DMS 273 (cell line): ENCODE measurements around the gene ANKRD11.
"Not testable (repeated sequence)": the region's sequence is repeated elsewhere in the genome, so short reads cannot be mapped to it uniquely, and the experiment has no call there.

Experiments used
- DNase-seq: peaks from one replicate; lab custom pipeline; 2025; ENCODE audit not compliant: unreplicated experiment; lab: John Stamatoyannopoulos, UW

ANKRD11 gene

DNA sequence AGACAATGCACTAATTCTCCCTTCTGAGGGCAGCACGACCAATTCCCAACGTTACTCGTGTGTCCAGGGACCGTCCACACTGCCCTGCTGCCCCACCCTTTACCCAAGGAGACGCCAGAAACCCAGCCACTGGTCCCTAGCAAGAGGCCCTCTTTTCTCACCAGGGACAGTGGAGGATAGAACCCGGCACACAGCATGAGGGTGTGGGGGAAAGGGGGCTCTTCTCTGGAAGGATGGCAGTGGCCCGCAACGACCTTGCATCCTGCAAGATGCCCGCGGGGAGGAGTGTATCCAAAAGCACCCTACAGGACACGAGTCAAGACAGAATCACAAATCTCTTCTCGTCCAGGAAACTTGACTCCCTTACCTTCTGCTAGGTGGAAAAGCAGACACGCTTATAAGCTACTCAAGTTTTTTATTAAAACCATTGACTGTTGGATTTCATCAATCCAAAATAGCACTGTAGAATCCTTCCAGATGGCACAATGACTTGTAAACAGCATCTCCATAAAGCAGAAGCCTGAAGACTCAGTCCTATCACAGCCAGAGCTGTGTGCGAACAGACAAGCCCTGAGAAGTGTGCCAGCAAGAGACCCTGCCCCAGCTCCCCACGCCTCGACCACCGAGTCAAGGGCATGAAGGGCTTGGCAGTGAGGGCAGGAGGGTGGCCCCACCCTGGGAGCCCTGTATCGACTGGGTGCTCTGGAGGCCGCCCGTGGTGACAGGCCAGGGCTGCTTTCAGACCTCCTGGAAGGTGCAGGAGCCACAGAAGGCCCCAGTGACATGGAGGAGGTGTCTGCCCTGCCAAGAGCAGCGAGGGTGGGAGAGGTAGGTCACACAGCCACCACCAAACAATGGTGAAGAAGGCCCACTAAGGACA, 103.8 kb downstream of the ANKRD11 start:
- DNase-seq = peak; percentile 42

GRCh38 chr16:89385712-89386111, 104.6 kb downstream of the ANKRD11 start:
- no peak for DNase-seq

DNA sequence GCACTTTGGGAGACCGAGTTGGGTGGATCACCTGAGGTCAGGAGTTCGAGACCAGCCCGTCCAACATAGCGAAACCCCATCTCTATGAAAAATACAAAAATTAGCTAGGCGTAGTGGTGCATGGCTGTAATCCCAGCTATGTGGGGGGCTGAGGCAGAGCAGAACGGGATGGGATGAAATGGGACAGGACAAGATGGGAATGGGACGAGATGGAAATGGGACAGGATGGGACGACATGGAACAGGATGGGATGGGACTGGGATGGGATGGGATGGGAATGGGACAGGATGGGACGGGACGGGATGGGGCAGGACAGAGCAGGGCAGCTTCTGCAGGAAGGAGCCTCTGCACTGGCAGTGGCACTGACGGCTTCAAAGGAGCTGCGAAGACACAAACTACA, 106.1 kb downstream of the ANKRD11 start:
- no peak for DNase-seq

GRCh38 chr16:89383095-89384003, 107.0 kb downstream of the ANKRD11 start:
- DNase-seq = no peak

GRCh38 chr16:89382555-89382954, 107.8 kb downstream of the ANKRD11 start:
- not testable (repeated sequence) for DNase-seq

GRCh38 chr16:89381788-89382187, 108.6 kb downstream of the ANKRD11 start:
- no peak for DNase-seq

DNA sequence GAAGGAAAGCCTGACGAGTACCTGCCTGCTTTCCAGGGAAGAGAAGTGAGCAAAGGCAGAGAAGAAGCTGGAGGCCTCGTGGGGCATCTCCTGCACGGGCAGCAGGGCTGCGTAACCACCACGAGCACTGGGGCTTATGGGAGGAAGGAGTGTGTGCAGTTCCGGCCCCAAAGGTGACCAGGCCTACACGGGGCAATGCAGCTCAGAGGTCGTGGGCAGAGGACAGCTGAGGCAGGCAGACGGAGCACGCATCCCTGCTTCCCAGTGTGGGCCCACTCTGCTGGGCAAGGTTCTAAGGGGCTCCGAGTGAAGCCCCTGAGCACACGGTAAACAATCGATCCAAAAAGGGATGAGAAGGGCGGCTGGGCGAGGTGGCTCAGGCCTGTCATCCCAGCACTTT, 109.7 kb downstream of the ANKRD11 start:
- no peak for DNase-seq

DNA sequence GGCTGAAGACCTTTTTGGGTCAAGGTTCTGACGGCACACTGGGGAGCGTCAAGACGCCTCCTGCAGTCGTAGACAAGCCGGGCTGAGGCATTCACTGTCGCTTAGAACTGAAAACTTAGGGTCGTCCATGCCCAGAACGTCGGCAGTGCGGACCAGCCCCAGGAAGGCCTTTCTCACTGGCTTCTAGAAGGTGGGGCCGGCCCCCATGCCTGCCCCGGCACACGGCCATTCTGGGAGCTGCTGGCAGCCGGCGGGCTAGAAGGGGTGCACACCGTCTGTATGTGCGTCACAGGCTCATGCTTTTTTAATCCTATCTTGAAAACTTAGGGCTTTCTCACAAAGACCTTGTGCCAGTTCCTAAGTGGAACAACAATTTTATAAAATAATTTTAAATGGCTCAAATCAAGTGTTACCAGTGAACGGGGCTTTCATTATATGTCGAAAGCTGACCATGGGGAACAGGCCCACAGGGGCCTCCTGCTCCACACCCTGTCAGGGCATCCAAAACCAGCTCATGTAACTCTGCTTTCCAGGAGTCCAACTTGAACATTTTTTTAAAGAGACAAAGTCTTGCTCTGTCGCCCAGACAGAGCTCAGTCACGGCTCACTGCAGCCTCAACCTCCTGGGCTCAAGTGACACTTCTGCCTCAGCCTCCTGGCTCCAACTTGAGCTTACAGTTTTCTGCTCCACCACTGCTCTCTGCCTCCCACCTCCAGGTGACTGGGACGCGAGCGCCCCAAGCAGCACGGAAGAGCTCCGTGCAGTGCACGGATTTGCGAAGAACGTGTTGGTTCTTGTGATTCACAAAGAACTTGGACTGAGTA, 111.2 kb downstream of the ANKRD11 start:
- no peak for DNase-seq

DNA sequence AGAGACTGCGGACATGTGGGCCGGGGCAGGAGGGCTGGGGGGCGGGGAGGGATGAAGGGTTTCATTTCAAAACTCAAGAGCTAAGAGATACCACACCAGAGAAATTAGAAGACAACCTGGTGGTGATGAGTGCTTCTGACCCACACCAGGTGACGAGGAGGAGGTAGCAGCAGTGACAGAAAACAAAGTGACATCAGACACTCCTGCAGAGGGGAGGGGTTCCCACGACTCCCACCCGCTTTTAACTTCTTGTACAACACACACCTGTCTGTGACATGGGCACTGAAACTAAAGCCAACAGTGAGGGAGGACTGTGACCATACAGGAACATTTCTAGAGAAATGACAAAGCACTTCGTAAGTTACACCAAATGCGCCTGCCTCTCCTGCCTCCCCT, 112.9 kb downstream of the ANKRD11 start:
- DNase-seq = no peak

- no peak for DNase-seq
Observed at GRCh38 chr16:89376812-89377452, 113.4 kb downstream of the ANKRD11 start.

GRCh38 chr16:89375686-89376085, 114.7 kb downstream of the ANKRD11 start:
- no peak for DNase-seq

GRCh38 chr16:89375021-89375420, 115.3 kb downstream of the ANKRD11 start:
- peak; percentile 90 for DNase-seq

DNA sequence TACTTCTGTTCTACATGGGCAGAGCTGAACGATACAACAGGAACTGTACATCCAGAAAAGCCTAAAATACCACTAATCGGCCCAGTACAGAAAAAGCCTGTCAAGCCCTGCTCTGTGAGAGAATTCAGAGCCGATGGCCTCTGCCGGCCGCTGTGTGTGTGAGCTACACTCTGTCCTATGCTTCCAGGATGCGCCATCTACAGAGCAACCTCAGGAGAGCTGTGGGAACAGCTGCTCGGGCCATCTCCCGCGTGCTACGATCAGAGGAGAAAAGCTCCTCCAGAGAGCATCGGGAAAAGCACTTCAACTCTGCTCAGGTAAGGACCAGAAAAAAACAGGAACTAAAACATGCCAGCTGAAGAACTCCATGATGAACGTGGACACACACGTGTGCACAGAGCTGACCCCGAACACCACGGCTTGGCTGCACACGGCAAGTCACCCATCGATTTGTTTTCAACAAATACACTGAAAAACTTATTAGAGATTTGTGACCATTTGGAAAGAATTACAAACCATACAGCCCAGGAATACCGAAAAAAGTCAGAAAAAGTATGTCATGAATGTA, 115.9 kb downstream of the ANKRD11 start:
- DNase-seq = peak; percentile 85

DNA sequence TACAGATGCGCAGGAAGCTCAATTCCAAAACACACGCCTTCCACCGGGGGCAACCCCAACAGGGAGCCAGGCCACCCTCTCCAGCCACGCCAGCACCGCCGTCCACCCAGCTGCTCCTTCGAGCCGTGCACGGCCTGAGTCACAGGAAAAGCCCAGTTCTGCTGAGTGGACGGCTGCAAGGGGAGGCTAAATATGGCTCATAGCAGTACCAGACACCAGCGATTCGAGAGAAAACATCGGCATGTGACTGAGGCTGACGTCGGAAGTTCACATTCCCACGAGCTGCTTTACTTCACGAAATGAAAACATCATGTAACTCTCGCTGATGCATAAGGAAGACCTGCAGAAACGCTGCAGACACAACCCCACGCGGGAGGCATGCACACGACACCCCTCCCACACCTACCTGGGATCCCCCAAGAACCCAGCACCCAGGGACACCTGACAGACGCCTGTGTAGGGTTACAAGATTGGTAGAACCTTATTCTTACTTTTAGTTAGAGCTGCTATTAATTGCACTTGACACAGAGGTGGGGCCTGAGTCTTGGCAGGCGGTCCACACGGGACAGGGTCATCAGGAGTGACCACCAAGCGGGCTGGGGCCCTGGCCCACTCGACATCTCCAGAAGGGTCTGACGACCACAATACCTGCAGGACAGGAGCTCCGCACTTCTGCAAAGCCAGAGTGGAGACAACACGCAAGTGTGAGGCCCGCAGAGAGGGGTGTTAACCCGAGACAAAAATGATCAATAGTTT, 116.8 kb downstream of the ANKRD11 start:
- DNase-seq = no peak

DNA sequence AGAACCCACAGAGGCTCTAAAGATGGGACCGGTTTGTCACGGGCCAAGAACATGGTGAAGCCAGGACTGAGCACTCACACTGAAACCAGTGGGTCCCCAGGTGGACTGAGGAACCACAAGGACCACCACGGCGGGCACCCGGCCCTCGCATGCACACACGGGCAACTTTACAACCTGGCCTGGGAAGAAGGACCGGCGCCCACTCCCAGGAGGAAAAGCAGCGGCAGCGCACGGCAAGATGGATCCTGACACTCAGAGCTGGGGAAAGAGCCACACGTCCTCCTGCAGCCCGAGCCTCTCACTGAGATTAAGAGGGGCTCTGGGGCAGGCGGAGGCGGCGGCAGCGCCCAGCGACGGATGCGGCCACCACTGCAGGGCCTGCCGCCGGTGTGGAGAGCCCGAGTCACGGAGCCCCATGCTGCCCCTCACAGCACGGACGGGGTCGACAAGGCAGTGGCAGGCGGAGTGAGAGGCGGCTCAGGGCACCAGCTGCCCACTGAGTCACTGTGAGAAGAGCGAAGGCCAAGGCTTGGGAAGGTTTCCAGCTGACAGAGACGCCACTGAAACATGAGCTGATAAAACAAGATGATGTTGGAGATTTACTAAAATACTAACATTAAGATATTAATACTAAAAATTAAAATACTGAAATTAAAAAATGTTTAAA, 118.3 kb downstream of the ANKRD11 start:
- no peak for DNase-seq

- no peak for DNase-seq
Observed at GRCh38 chr16:89371386-89371785, 119.0 kb downstream of the ANKRD11 start.

- DNase-seq = no peak
Observed at GRCh38 chr16:89370601-89371000, 119.8 kb downstream of the ANKRD11 start.

- no peak for DNase-seq
Observed at GRCh38 chr16:89370081-89370511, 120.3 kb downstream of the ANKRD11 start.
